A549 (cell line): Measurements from ENCODE around the gene ACTRT2.

ENCODE experiments used
- CTCF ChIP-seq: fragments of >200 bp; sonication (Bioruptor Twin); formaldehyde crosslinking; IDR thresholded peaks from 3 replicates; pipeline ENCODE4 v1.5.1; 2016
- SREBF2 ChIP-seq: fragments of 450-650 bp; IDR thresholded peaks from 2 replicates; pipeline ENCODE4 v1.6.1; 2014; ENCODE audit warnings: mild to moderate bottlenecking, moderate library complexity
- ZFP36 ChIP-seq: fragments of 450-650 bp; IDR thresholded peaks from 2 replicates; pipeline ENCODE4 v1.6.1; 2014; ENCODE audit warnings: borderline replicate concordance; ENCODE audit not compliant: partially characterized antibody

- TF ChIP-seq CTCF, result no peak
- TF ChIP-seq ZFP36, result no peak
- TF ChIP-seq SREBF2, result no peak
These were observed 7.2 kb upstream of the ACTRT2 start for GRCh38 chr1:3014050-3014440.
